Gastrocnemius medialis (tissue), 4 donors: Measurements from ENCODE around the gene PHTF1. TPM values are rescaled to one million over a fixed set of nuclear protein-coding genes. Genes with fewer than 3 reads are reported as not detected.

Experiments used
- ATAC-seq, 2 donors: fragments of 150-250 bp; one replicate each; pipeline ENCODE4 v1.9.1; 2016
- DNase-seq, 2 donors: peaks; one replicate each; pipeline ENCODE4 v3.0.0-alpha.2; 2019
- H3K27ac ChIP-seq, 4 donors: fragments of 200-600 bp; sonication (generic); 1 replicate in 1 of 4; 2 replicates in 3 of 4; pipeline ENCODE4 v1.5.1; 2016 to 2018; ENCODE audit warnings: mild to moderate bottlenecking in 2 of 4, moderate library complexity in 1 of 4
- H3K27me3 ChIP-seq, 3 donors: fragments of 200-600 bp; sonication (generic) in 2 of 3; 1 replicate in 1 of 3; 2 replicates in 2 of 3; pipeline versions ENCODE4 v1.5.1 to v1.6.0; 2016 to 2019; ENCODE audit warnings: mild to moderate bottlenecking in 1 of 3, moderate library complexity in 1 of 3
- H3K36me3 ChIP-seq, 2 donors: fragments of 200-600 bp; sonication (generic) in 1 of 2; one replicate each; pipeline ENCODE4 v1.5.1; 2017 to 2018
- H3K4me1 ChIP-seq, 2 donors: fragments of 200-600 bp; sonication (generic) in 1 of 2; one replicate each; pipeline ENCODE4 v1.5.1; 2016 to 2017; ENCODE audit warnings: mild to moderate bottlenecking in 2 of 2
- H3K4me3 ChIP-seq, 4 donors: fragments of 200-600 bp; sonication (generic) in 3 of 4; 1 replicate in 1 of 4; 2 replicates in 3 of 4; pipeline ENCODE4 v1.5.1; 2016 to 2019; ENCODE audit warnings: mild to moderate bottlenecking in 2 of 4
- H3K9me3 ChIP-seq, 3 donors: fragments of 200-600 bp; sonication (generic) in 2 of 3; 1 replicate in 1 of 3; 2 replicates in 2 of 3; pipeline ENCODE4 v1.5.1; 2016 to 2019
- CTCF ChIP-seq, 5 experiments: fragments of 450-650 bp in 3 of 5; fragments of 200-600 bp in 2 of 5; sonication (generic) in 2 of 5; IDR thresholded peaks in 4 of 5; conservative IDR thresholded peaks in 1 of 5; 1 replicate in 4 of 5; 2 replicates in 1 of 5; pipeline ENCODE4 v1.5.1; 2016 to 2019; ENCODE audit warnings: antibody characterized with exemption in 5 of 5, mild to moderate bottlenecking in 3 of 5, moderate library complexity in 3 of 5
- POLR2A ChIP-seq, 2 donors: fragments of 450-650 bp; IDR thresholded peaks; one replicate each; pipeline ENCODE4 v1.6.1; 2017; ENCODE audit warnings: antibody characterized with exemption in 2 of 2, mild to moderate bottlenecking in 2 of 2, moderate library complexity in 2 of 2
- in situ Hi-C, 4 donors: fragments of 200-750 bp; cut with MboI; loops; one replicate each; pipeline versions ENCODE4 v1.15.0 to v1.8.0; 2017; ENCODE audit warnings: low sequenced_read_pairs in 4 of 4
- intact Hi-C: fragments of 100-400 bp; cut with DNase I; formaldehyde crosslinking; loops from one replicate; pipeline ENCODE4 v1.15.1; 2023; ENCODE audit warnings: low total_unique reads
- total RNA-seq, 4 donors: library from RNA; depleted of rRNA; stranded (reverse); fragments of >200 nt; gene quantifications; one replicate each; pipeline versions ENCODE4 v1.1.0 to v1.2.3, GENCODE V29; 2016

The PHTF1 gene
- total RNA-seq, 4 donors from 2014 or later = 6.7 to 20.0 (median 9.9) TPM

DNA sequence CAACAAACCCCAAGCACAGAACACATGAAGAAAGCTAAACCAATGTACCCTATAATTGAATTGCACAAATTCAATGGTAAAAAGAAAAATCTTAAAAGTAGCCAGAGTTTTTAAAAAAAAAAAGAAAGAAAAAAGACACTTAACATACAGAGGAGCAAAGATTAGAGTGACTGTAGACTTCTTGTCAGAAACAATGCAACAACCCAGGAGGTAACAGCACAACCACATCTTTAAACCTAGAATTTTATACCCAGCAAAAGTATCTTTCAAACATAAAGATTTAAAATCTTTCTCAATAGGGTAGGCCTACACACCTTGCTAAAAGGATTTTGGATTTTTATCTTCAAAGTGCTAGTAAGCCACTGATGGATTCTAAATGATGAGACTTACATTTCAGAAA is 64.4 kb downstream of the PHTF1 start:
- H3K27ac ChIP-seq = no peak overlapping the region
- ATAC-seq (no peak), DNase-seq (no peak)
- peaks cover 0 to 6% (median 4%) of the 10 kb centered on the region in 3 donors for H3K9me3 ChIP-seq
- H3K4me1 ChIP-seq = no peaks in the 10 kb centered on the region
- in situ Hi-C loops = no loop called here
- no peak overlapping the region for H3K4me3 ChIP-seq
- TF ChIP-seq CTCF (IDR thresholded peaks at IDR 0.05 in 4 of 5, conservative IDR thresholded peaks at IDR 0.05 in 1 of 5) = no peak
- TF ChIP-seq POLR2A (IDR thresholded peaks at IDR 0.05) = no peak
- H3K27me3 ChIP-seq = no peaks in the 10 kb centered on the region
- peaks cover 0 to 25% of the 10 kb centered on the region in 2 donors for H3K36me3 ChIP-seq
- intact Hi-C loops = no loop called here

DNA sequence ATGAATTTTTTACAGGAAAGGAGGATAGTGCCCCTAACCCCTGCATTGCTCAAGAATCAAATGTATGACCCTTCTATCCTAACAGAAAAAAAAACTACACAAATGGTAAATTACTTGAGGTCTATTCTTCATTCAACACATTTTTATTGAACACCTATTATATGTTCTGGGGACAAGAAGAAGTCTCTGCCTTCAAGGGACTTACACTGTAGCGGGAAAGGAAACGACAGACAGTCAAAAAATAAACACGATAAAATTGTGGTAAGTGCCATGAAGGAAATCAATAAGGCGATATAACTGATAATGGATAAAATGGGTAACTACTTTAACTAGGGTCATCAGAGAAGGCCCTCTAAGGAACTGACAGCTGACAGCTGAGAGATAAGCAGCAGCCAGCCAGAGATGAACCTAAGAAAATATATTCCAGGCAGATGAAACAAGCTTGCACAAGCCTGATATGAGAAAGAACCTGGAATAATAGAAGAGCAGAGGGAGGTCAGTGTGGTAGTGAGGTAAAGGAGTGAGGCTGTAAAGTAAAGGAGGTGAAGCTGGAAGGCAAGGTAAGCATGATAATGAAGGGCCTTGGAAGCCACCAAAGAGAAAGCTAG is 66.4 kb downstream of the PHTF1 start:
- Histone ChIP-seq H3K27ac (no peak overlapping the region), H3K4me1 (no peaks in the 10 kb centered on the region), H3K4me3 (no peak overlapping the region), H3K36me3 (peaks cover 0 to 20% of the 10 kb centered on the region in 2 donors), H3K9me3 (peaks cover 0 to 6% (median 4%) of the 10 kb centered on the region in 3 donors), H3K27me3 (no peaks in the 10 kb centered on the region)
- DNase-seq (no peak), ATAC-seq (no peak)
- in situ Hi-C loops = no loop called here
- TF ChIP-seq CTCF (IDR thresholded peaks at IDR 0.05 in 4 of 5, conservative IDR thresholded peaks at IDR 0.05 in 1 of 5) = no peak
- TF ChIP-seq POLR2A (IDR thresholded peaks at IDR 0.05) = no peak
- intact Hi-C loops = no loop called here

GRCh38 chr1:113692342-113692741 is 66.9 kb downstream of the PHTF1 start:
- intact Hi-C loops = no loop called here
- in situ Hi-C loops = no loop called here
- peaks cover 0 to 6% (median 4%) of the 10 kb centered on the region in 3 donors for H3K9me3 ChIP-seq
- H3K27me3 ChIP-seq = no peaks in the 10 kb centered on the region
- no peak overlapping the region for H3K27ac ChIP-seq
- no peak overlapping the region for H3K4me3 ChIP-seq
- peaks cover 0 to 18% of the 10 kb centered on the region in 2 donors for H3K36me3 ChIP-seq
- DNase-seq = no peak
- TF ChIP-seq POLR2A (IDR thresholded peaks at IDR 0.05) (no peak), CTCF (IDR thresholded peaks at IDR 0.05 in 4 of 5, conservative IDR thresholded peaks at IDR 0.05 in 1 of 5) (no peak)
- no peaks in the 10 kb centered on the region for H3K4me1 ChIP-seq
- no peak for ATAC-seq

- Histone ChIP-seq H3K27me3 (no peaks in the 10 kb centered on the region), H3K36me3 (peaks cover 0 to 12% of the 10 kb centered on the region in 2 donors), H3K4me1 (no peaks in the 10 kb centered on the region), H3K27ac (no peak overlapping the region), H3K4me3 (no peak overlapping the region), H3K9me3 (peaks cover 0 to 6% (median 4%) of the 10 kb centered on the region in 3 donors)
- ATAC-seq (no peak), DNase-seq (no peak)
- in situ Hi-C loops (no loop called here), intact Hi-C loops (no loop called here)
- TF ChIP-seq POLR2A (IDR thresholded peaks at IDR 0.05) (no peak), CTCF (IDR thresholded peaks at IDR 0.05 in 4 of 5, conservative IDR thresholded peaks at IDR 0.05 in 1 of 5) (no peak)
These were observed 68.1 kb downstream of the PHTF1 start for GRCh38 chr1:113691184-113691583.
